ENCODE results near the gene MPHOSPH9. TPM values are rescaled to one million over a fixed set of nuclear protein-coding genes. Genes with fewer than 3 reads are reported as not detected.

Gene MPHOSPH9
- total and polyA plus RNA-seq, 2 of the 13 experiments (the other 11 are each of a cell fraction or from before 2014, with no cell fraction given) = 20.3 to 63.4 TPM

- TF ChIP-seq MNT (IDR thresholded peaks at IDR 0.05) (no peak), DRAP1 (CRISPR knock-in tag; IDR thresholded peaks at IDR 0.05) (peak; percentile 78), ZNF597 (CRISPR knock-in tag; IDR thresholded peaks at IDR 0.05) (no peak), NFE2 (CRISPR knock-in tag; IDR thresholded peaks at IDR 0.05) (0 out of 2 replicates have a peak, but pooled peaks have one; percentile 37), IRF2 (CRISPR knock-in tag; IDR thresholded peaks at IDR 0.05) (peak; percentile 40; the same call in 1 of the 2 replicates), NR2F2 (IDR thresholded peaks at IDR 0.05; ENCODE audit: borderline replicate concordance, low read depth) (peak; percentile 63), SATB2 (CRISPR knock-in tag; IDR thresholded peaks at IDR 0.05) (no peak), SRSF1 (optimal IDR thresholded peaks at IDR 0.05; ENCODE audit: low read depth, low read length) (peak; percentile 60), SAP130 (CRISPR knock-in tag; IDR thresholded peaks at IDR 0.05; ENCODE audit: low read depth) (peak; percentile 85), ZNF512B (CRISPR knock-in tag; IDR thresholded peaks at IDR 0.05; ENCODE audit: borderline replicate concordance) (0 out of 2 replicates have a peak, but pooled peaks have one; percentile 86), NONO (IDR thresholded peaks at IDR 0.05) (no peak), NONO (CRISPR knock-in tag; conservative IDR thresholded peaks at IDR 0.05) (peak; percentile 46; the same call in 1 of the 2 replicates), ZNF878 (CRISPR knock-in tag; IDR thresholded peaks at IDR 0.05) (no peak), ZFP62 (CRISPR knock-in tag; IDR thresholded peaks at IDR 0.05) (no peak), TARDBP (CRISPR knock-in tag; IDR thresholded peaks at IDR 0.05) (peak; percentile 72), SUZ12 (IDR thresholded peaks at IDR 0.05; ENCODE audit: low read depth, low read length) (no peak)
- TF ChIP-seq, protein P1, sequence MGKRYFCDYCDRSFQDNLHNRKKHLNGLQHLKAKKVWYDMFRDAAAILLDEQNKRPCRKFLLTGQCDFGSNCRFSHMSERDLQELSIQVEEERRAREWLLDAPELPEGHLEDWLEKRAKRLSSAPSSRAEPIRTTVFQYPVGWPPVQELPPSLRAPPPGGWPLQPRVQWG (CRISPR knock-in tag; IDR thresholded peaks at IDR 0.05; ENCODE audit: borderline replicate concordance, low read depth) = no peak
- TF ChIP-seq, protein P2, sequence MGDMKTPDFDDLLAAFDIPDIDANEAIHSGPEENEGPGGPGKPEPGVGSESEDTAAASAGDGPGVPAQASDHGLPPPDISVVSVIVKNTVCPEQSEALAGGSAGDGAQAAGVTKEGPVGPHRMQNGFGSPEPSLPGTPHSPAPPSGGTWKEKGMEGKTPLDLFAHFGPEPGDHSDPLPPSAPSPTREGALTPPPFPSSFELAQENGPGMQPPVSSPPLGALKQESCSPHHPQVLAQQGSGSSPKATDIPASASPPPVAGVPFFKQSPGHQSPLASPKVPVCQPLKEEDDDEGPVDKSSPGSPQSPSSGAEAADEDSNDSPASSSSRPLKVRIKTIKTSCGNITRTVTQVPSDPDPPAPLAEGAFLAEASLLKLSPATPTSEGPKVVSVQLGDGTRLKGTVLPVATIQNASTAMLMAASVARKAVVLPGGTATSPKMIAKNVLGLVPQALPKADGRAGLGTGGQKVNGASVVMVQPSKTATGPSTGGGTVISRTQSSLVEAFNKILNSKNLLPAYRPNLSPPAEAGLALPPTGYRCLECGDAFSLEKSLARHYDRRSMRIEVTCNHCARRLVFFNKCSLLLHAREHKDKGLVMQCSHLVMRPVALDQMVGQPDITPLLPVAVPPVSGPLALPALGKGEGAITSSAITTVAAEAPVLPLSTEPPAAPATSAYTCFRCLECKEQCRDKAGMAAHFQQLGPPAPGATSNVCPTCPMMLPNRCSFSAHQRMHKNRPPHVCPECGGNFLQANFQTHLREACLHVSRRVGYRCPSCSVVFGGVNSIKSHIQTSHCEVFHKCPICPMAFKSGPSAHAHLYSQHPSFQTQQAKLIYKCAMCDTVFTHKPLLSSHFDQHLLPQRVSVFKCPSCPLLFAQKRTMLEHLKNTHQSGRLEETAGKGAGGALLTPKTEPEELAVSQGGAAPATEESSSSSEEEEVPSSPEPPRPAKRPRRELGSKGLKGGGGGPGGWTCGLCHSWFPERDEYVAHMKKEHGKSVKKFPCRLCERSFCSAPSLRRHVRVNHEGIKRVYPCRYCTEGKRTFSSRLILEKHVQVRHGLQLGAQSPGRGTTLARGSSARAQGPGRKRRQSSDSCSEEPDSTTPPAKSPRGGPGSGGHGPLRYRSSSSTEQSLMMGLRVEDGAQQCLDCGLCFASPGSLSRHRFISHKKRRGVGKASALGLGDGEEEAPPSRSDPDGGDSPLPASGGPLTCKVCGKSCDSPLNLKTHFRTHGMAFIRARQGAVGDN (CRISPR knock-in tag; IDR thresholded peaks at IDR 0.05) = peak; percentile 76
Observed at GRCh38 chr12:123141615-123142517, 91.1 kb downstream of the MPHOSPH9 start (continued).
